HepG2 (cell line): ENCODE results near the gene RASGRP4. TPM values are rescaled to one million over a fixed set of nuclear protein-coding genes. Genes with fewer than 3 reads are reported as not detected.

Source experiments
- CERS6 ChIP-seq: sonication (generic); formaldehyde crosslinking; IDR thresholded peaks from 2 replicates; pipeline ENCODE4 v1.5.0; 2020; ENCODE audit warnings: missing genetic modification reagents
- ETV5 ChIP-seq: IDR thresholded peaks from 2 replicates; pipeline ENCODE4 v1.6.1; 2018; ENCODE audit warnings: missing biosample characterization, missing genetic modification reagents, inconsistent platforms, borderline replicate concordance
- FOXK1 ChIP-seq: sonication (generic); formaldehyde crosslinking; IDR thresholded peaks from 2 replicates; pipeline ENCODE4 v1.4.0; 2020; ENCODE audit warnings: low read depth, missing genetic modification reagents, borderline replicate concordance
- KDM2A ChIP-seq: sonication (generic); formaldehyde crosslinking; IDR thresholded peaks from 2 replicates; pipeline ENCODE4 v1.4.0; 2020; ENCODE audit warnings: low read depth, missing genetic modification reagents, borderline replicate concordance
- NONO ChIP-seq, 2 experiments: fragments of 450-650 bp in 1 of 2; sonication (generic) in 1 of 2; formaldehyde crosslinking in 1 of 2; IDR thresholded peaks in 1 of 2; conservative IDR thresholded peaks in 1 of 2; 2 replicates each; pipeline versions ENCODE4 v1.6.1 to v1.8.0; 2017 to 2022; ENCODE audit warnings: mild to moderate bottlenecking in 1 of 2, missing genetic modification reagents in 1 of 2, moderate library complexity in 1 of 2
- PBX3 ChIP-seq: sonication (generic); formaldehyde crosslinking; IDR thresholded peaks from 2 replicates; pipeline ENCODE4 v1.8.1; 2023; ENCODE audit warnings: missing genetic modification reagents, inconsistent platforms, borderline replicate concordance
- SMARCC2 ChIP-seq: fragments of 450-650 bp; IDR thresholded peaks from 2 replicates; pipeline ENCODE4 v1.6.1; 2017; ENCODE audit warnings: antibody characterized with exemption, mild to moderate bottlenecking
- ZNF350 ChIP-seq: sonication (generic); formaldehyde crosslinking; IDR thresholded peaks from 2 replicates; pipeline ENCODE4 v1.4.0; 2020; ENCODE audit warnings: mild to moderate bottlenecking, low read depth, missing genetic modification reagents, borderline replicate concordance
- ZNF564 ChIP-seq: sonication (generic); formaldehyde crosslinking; IDR thresholded peaks from 2 replicates; pipeline ENCODE4 v1.8.1; 2023; ENCODE audit warnings: mild to moderate bottlenecking, missing genetic modification reagents
- ZNF589 ChIP-seq: sonication (generic); formaldehyde crosslinking; conservative IDR thresholded peaks from 2 replicates; pipeline ENCODE4 v1.8.0; 2022; ENCODE audit warnings: mild to moderate bottlenecking, moderate library complexity, missing genetic modification reagents
- ZNF670 ChIP-seq: sonication (generic); formaldehyde crosslinking; IDR thresholded peaks from 2 replicates; pipeline ENCODE4 v1.8.0; 2022; ENCODE audit warnings: mild to moderate bottlenecking, missing genetic modification reagents, borderline replicate concordance
- ZSCAN12 ChIP-seq: sonication (generic); formaldehyde crosslinking; IDR thresholded peaks from 2 replicates; pipeline ENCODE4 v1.9.0; 2021; ENCODE audit warnings: mild to moderate bottlenecking, missing genetic modification reagents
- polyA plus RNA-seq, 8 experiments: library from polyadenylated mRNA; depleted of rRNA in 3 of 8; stranded (reverse) in 7 of 8; unstranded in 1 of 8; fragments of >200 nt; fragmentation: Illumina TruSeq in 4 of 8; extraction: Trizol in 4 of 8; gene quantifications; 2 replicates each; pipeline versions ENCODE4 v1.2.1 to v1.2.3, GENCODE V29; 2011 to 2016; ENCODE audit warnings: low read depth in 4 of 8, missing spikeins in 1 of 8, mixed read lengths in 1 of 8; ENCODE audit not compliant: insufficient read depth in 1 of 8
- total RNA-seq, 5 experiments: library from RNA; depleted of rRNA; stranded (reverse); fragments of >200 nt; fragmentation: Illumina TruSeq; extraction: Trizol; gene quantifications; 2 replicates each; pipeline ENCODE4 v1.2.3, GENCODE V29; 2016; ENCODE audit warnings: low read depth in 1 of 5
- TF ChIP-seq, protein P1 (sequence below): sonication (generic); formaldehyde crosslinking; IDR thresholded peaks from 2 replicates; pipeline ENCODE4 v1.9.0; 2021; ENCODE audit warnings: missing genetic modification reagents, borderline replicate concordance
- TF ChIP-seq, protein P2 (sequence below): sonication (generic); formaldehyde crosslinking; IDR thresholded peaks from 2 replicates; pipeline ENCODE4 v1.5.0; 2020; ENCODE audit warnings: mild to moderate bottlenecking, low read depth, missing genetic modification reagents, borderline replicate concordance

Gene RASGRP4
- total and polyA plus RNA-seq, 2 of the 13 experiments (the other 11 are each of a cell fraction or from before 2014, with no cell fraction given), result not detected

- TF ChIP-seq, protein P1, sequence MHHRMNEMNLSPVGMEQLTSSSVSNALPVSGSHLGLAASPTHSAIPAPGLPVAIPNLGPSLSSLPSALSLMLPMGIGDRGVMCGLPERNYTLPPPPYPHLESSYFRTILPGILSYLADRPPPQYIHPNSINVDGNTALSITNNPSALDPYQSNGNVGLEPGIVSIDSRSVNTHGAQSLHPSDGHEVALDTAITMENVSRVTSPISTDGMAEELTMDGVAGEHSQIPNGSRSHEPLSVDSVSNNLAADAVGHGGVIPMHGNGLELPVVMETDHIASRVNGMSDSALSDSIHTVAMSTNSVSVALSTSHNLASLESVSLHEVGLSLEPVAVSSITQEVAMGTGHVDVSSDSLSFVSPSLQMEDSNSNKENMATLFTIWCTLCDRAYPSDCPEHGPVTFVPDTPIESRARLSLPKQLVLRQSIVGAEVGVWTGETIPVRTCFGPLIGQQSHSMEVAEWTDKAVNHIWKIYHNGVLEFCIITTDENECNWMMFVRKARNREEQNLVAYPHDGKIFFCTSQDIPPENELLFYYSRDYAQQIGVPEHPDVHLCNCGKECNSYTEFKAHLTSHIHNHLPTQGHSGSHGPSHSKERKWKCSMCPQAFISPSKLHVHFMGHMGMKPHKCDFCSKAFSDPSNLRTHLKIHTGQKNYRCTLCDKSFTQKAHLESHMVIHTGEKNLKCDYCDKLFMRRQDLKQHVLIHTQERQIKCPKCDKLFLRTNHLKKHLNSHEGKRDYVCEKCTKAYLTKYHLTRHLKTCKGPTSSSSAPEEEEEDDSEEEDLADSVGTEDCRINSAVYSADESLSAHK (CRISPR knock-in tag), result no peak
- TF ChIP-seq CERS6 (CRISPR knock-in tag) (0 out of 2 replicates have a peak, but pooled peaks have one; percentile 20), ZNF564 (CRISPR knock-in tag) (peak; percentile 67; the same call in 1 of the 2 replicates), NONO (IDR thresholded peaks at IDR 0.05) (no peak), NONO (CRISPR knock-in tag; conservative IDR thresholded peaks at IDR 0.05) (peak; percentile 50), ZSCAN12 (CRISPR knock-in tag) (no peak; the same call in 1 of the 2 replicates), KDM2A (CRISPR knock-in tag) (peak; percentile 92), ZNF670 (0 out of 2 replicates have a peak, but pooled peaks have one; percentile 21), FOXK1 (CRISPR knock-in tag) (0 out of 2 replicates have a peak, but pooled peaks have one; percentile 49), ZNF589 (CRISPR knock-in tag) (no peak), ZNF350 (CRISPR knock-in tag) (peak; percentile 84), SMARCC2 (no peak), ETV5 (CRISPR knock-in tag) (peak; percentile 82), PBX3 (CRISPR knock-in tag) (peak; percentile 63; the same call in 1 of the 2 replicates)
- TF ChIP-seq, protein P2, sequence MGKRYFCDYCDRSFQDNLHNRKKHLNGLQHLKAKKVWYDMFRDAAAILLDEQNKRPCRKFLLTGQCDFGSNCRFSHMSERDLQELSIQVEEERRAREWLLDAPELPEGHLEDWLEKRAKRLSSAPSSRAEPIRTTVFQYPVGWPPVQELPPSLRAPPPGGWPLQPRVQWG, result no peak
Measured at GRCh38 chr19:38374332-38375097, 51.5 kb downstream of the RASGRP4 start, which contains the start of gene PSMD8 (continued).
